Brain microvascular endothelial cell (primary cell): ENCODE measurements around the gene MCOLN2.

Source experiments
- DNase-seq: peaks from one replicate; pipeline ENCODE4 v3.0.0-alpha.2; 2020
- H3K27ac ChIP-seq: fragments of 250-450 bp; sonication (Bioruptor Pico); 2 replicates; pipeline ENCODE4 v1.5.1; 2020; ENCODE audit warnings: mild to moderate bottlenecking, moderate library complexity
- H3K27me3 ChIP-seq: fragments of 250-450 bp; sonication (Bioruptor Pico); replicated peaks from 2 replicates; pipeline ENCODE4 v1.5.1; 2020; ENCODE audit warnings: mild to moderate bottlenecking
- H3K36me3 ChIP-seq: fragments of 250-450 bp; sonication (Bioruptor Pico); replicated peaks from 2 replicates; pipeline ENCODE4 v1.5.1; 2020; ENCODE audit warnings: mild to moderate bottlenecking
- H3K4me3 ChIP-seq: 2 replicates; pipeline ENCODE4 v1.5.1; 2011; ENCODE audit warnings: low read depth, mild to moderate bottlenecking, control low read depth, low read length, moderate library complexity
- CTCF ChIP-seq: IDR thresholded peaks from 2 replicates; pipeline ENCODE4 v1.5.1; 2011; ENCODE audit warnings: low read depth, mild to moderate bottlenecking, moderate library complexity, low read length, control low read depth, inconsistent platforms; ENCODE audit errors: missing control alignments
- in situ Hi-C: cut with HindIII; loops from 2 replicates; pipeline ENCODE4 v1.10.0; 2017; ENCODE audit warnings: low sequenced_read_pairs, low pct_ligation_motif_present

Gene MCOLN2

DNA sequence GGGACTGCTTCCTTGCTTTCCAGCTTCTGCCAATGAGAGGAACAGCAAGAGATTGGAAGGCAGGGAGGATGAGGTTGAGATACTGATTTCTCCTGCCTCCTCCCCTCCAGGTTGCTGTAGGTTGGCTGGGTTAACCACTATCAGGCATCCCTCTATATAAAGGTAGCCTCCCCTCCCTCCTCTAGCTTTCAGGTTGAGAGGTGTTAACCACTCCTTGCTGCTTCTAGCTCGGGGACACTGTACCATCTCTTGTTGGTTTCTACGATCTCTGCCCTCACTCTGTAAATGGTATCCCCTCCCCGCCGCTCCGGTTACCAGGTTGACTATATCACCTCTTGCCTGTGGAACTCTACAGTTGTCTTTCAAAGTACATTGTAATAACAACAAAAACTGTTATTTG lies 120.6 kb downstream of the MCOLN2 start:
- in situ Hi-C loops, result no loop called here
- TF ChIP-seq CTCF, result no peak
- no peak overlapping the region for H3K27ac ChIP-seq
- H3K27me3 ChIP-seq, result no peaks in the 10 kb centered on the region
- no peak overlapping the region for H3K4me3 ChIP-seq
- no peak for DNase-seq
- H3K36me3 ChIP-seq, result no peaks in the 10 kb centered on the region
